ENCODE measurements around the gene ZNF749. TPM values are rescaled to one million over a fixed set of nuclear protein-coding genes. Genes with fewer than 3 reads are reported as not detected.

ZNF749 gene
- 1 to 10 TPM; 2.9 to 5.1 (median 3.8) TPM for total RNA-seq

DNA sequence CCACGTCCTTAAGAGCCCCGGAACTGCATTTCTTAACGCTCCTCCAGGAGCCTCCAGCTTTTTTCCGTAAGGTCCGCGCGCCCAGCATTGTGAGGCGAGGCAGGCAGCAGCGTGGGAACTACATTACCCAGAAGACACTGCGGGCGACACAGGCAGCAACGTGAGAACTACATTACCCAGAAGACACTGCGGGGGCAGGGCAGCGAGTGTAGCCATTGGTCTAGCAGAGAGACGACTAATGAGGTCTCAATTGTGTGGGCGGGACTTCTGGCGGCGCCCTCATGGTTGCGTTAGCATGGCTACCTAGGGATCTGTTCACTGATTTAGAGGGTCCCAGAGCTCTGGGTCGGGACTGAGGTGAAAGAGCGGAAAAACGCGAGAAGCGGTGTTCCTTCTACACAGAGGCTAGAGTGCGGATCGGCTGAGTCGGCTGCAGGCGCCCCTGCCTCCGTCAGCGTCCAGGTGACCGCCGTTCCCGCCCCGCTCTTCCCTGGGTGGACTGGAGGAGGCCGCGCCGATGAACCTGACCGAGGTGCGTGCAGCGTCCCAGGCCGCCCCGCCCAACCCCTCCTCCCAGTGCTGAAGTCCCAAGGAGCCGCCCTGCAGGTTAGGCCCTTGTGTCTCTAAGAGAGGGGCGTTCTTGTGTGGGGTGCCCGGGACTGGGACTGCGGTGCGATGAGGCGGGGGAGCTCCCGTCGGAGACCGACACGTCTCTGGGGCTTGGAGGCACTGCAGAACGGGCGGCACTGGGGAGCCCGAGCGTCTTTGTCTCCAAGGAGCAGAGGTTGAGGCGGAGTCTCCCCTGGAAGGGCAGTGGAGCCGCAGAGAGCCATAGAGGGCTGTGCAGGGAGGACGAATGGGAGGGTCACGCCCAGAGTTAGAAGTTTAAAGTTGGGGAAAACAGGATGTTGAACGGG, at the start of gene ZNF749:
Gene ZNF749 (plus strand): TSS at position 264 of the 917 bp plus-strand sequence. CDS start 254 bp downstream, at position 518.
- TF ChIP-seq, protein P1, sequence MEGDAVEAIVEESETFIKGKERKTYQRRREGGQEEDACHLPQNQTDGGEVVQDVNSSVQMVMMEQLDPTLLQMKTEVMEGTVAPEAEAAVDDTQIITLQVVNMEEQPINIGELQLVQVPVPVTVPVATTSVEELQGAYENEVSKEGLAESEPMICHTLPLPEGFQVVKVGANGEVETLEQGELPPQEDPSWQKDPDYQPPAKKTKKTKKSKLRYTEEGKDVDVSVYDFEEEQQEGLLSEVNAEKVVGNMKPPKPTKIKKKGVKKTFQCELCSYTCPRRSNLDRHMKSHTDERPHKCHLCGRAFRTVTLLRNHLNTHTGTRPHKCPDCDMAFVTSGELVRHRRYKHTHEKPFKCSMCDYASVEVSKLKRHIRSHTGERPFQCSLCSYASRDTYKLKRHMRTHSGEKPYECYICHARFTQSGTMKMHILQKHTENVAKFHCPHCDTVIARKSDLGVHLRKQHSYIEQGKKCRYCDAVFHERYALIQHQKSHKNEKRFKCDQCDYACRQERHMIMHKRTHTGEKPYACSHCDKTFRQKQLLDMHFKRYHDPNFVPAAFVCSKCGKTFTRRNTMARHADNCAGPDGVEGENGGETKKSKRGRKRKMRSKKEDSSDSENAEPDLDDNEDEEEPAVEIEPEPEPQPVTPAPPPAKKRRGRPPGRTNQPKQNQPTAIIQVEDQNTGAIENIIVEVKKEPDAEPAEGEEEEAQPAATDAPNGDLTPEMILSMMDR (IDR thresholded peaks at IDR 0.05; ENCODE audit: low read depth), result no peak

DNA sequence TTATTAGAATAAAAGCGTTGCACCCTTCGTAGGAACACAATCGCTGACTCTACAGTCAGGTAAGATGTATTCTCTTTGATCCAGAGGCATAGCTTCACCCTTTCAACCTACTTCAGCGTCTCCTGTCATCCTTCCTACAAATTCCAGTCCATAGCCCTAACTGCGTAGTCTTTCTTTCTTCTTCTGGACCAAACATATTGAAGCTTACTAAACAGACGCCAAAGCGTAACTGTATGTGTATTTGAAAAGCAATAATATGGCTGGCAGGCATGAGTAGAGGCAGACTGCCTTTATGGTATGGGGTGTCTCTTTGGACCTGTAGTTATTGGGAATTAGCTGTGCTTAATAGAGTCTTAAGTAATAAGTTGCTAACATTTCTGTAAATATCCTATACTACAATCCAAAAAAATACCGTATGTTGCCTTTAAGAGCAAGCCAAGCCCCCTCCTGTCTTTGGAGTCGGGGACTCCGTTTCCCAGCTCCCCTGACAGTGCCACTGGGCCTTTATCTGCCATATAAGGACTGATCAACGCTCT, 45.9 kb upstream of the ZNF749 start:
- TF ChIP-seq, protein P1 (IDR thresholded peaks at IDR 0.05; ENCODE audit: low read depth), result no peak

DNA sequence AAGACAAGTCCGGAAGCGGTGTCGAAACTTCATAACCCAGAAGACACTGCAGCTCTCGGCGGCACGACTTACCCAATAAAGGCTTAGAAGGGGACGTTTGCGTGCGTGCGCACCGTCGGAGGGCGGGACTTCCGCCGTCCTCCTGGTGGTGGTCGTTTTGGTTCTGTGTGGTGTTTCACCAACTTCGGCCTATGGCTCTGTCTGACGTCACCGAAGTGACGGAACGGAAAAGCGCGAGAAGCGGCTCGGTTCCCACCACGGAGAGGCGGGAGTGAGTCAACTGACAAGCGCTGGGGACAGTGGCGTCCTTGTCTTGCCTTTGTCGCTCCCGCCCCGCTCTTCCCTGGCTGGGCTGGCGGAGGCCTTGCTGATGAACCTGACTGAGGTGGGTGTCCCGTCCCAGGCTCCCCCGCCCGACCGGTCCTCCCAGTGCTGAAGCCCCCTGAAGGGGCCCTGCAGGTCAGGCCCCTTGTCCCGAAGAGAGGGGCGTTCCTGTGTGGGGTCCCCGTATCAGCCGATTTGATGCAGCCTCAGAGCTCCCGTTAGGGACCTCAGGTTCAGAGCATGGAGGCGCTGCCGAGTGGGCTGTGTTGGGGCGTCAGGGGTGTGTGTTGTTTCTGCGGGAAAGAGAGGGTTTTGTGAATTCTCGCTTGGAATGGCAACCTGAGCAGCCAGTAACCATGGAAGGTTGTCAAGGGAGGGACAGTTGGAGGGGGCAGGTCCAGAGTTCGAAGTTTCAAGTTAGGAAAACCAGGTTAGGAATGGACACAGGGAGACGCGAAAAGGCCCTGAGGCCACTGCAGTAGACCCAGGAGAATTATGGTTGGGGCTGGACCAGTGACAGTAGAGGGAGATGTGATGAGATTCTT, 45.2 kb upstream of the ZNF749 start, which contains the start of gene ZNF548:
Gene ZNF548 (plus strand): TSS at position 125 of the 869 bp plus-strand sequence. CDS start 246 bp downstream, at position 371.
- TF ChIP-seq, protein P1 (IDR thresholded peaks at IDR 0.05; ENCODE audit: low read depth), result no peak

DNA sequence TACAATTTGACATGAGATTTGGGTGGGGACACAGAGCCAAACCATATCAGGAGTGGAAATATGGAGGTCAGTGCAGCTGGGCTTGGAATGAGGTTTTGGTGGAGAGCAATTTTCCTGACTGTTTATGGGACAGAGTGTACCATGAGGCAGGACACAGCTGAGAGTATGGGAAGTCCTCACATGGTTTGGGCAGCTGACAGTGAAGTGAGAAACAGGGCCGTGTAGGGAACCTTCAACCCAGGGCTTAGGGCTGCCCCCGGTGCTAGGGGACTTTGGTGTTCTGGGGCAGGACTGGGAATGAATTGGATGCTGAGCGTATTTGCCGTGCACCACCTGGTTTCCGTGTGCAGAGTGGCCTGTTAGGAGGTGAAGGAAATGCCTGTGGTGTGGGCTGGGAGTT, 39.4 kb upstream of the ZNF749 start:
- TF ChIP-seq, protein P1 (IDR thresholded peaks at IDR 0.05; ENCODE audit: low read depth), result no peak

DNA sequence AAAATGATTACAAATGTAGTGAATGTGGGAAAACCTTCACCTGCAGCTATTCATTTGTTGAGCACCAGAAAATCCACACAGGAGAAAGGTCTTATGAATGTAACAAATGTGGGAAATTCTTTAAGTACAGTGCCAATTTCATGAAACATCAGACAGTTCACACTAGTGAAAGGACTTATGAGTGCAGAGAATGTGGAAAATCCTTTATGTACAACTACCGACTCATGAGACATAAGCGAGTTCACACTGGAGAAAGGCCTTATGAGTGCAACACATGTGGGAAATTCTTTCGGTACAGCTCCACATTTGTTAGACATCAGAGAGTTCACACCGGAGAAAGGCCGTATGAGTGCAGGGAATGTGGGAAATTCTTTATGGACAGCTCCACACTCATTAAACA, 36.3 kb upstream of the ZNF749 start:
- TF ChIP-seq, protein P1 (IDR thresholded peaks at IDR 0.05; ENCODE audit: low read depth), result no peak

DNA sequence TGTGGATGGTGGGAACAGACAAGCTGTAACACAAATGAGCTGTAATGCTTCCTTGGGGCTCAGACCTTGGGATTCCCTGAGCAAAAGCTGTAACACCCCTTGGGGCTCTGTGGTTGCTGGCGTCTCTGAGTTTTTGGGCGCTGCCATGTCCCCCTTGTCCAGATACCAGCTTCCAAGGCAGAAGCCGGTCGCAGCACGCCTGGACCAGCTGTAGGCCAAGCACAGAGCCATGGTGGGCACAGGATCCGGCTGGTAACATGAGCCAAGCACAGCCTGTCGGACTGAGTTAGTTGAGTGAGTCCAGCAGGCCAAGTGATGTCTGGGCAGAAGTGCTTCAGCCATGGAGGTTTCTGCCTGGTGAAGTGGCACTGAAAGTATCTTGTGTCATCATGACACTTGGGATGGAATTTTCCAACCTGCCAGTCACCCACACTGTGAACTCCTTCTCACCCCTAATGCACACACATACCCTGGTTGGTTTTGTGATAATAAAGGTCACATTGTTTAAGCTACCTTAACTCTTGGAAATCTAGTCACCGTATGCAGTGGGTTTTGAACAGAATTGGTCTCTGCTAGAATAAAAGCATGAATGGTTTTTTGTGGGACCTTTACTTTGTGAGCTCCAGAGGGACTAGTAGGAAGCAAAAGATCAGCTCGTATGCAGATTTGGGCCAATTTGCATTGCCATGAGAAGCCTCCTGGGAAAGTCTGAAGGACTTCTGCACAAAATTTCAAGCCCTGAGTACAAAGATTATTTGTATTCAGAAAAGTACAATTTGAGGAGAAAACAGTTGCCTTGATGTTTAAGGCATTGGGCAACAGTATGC, 31.2 kb upstream of the ZNF749 start:
- TF ChIP-seq, protein P1 (IDR thresholded peaks at IDR 0.05; ENCODE audit: low read depth), result no peak
